ENCODE measurements around the gene ZNF462. TPM values are rescaled to one million over a fixed set of nuclear protein-coding genes. Genes with fewer than 3 reads are reported as not detected.

The ZNF462 gene
- total RNA-seq, 1 experiment from 2014 or later = 164 TPM

GRCh38 chr9:106911951-106912350, 49.0 kb downstream of the ZNF462 start:
- Histone ChIP-seq H3K23ac (ENCODE audit: insufficient read length, low read depth, low read length) (no peak overlapping the region), H4K20me1 (ENCODE audit: control insufficient read depth, insufficient read depth, insufficient read length) (no peaks in the 10 kb centered on the region), H3K56ac (ENCODE audit: insufficient read length, low read depth, low read length) (no peak overlapping the region), H4K5ac (ENCODE audit: insufficient read length, low read depth, low read length) (no peak overlapping the region), H2BK15ac (ENCODE audit: low read depth, low read length) (no peak overlapping the region), H2BK20ac (ENCODE audit: low read depth, low read length, poor library complexity, severe bottlenecking) (no peak overlapping the region), H3K27ac (ENCODE audit: insufficient read length, low read depth, low read length) (no peak overlapping the region), H3K4me1 (ENCODE audit: insufficient read depth, low read length) (peaks cover 19% of the 10 kb centered on the region), H3K9ac (ENCODE audit: extremely low read depth, insufficient read length, low read length) (no peak overlapping the region), H4K8ac (replicated peaks; ENCODE audit: insufficient read length, low read depth, low read length) (no peak overlapping the region), H2BK120ac (ENCODE audit: low read depth, low read length, poor library complexity, severe bottlenecking) (no peak overlapping the region), H2BK5ac (ENCODE audit: insufficient read length, low read length) (no peak overlapping the region), H3K27me3 (ENCODE audit: insufficient read depth, low read length) (no peaks in the 10 kb centered on the region), H3K79me2 (ENCODE audit: insufficient read depth, low read length) (peaks cover 40% of the 10 kb centered on the region), H3K4ac (ENCODE audit: low read depth, low read length) (no peak overlapping the region), H2BK12ac (ENCODE audit: insufficient read length, low read depth, low read length) (no peak overlapping the region), H3K9me3 (ENCODE audit: control insufficient read depth, low read depth, low read length) (no peaks in the 10 kb centered on the region), H3K23me2 (ENCODE audit: insufficient read length, low read depth, low read length, poor library complexity, severe bottlenecking) (no peaks in the 10 kb centered on the region), H3T11ph (ENCODE audit: low read length) (no peak overlapping the region), H3K4me2 (ENCODE audit: insufficient read depth, insufficient read length, low read length) (no peak overlapping the region), H2AFZ (ENCODE audit: low read length) (no peak overlapping the region), H2AK5ac (ENCODE audit: insufficient read length, low read length) (no peak overlapping the region), H3K14ac (ENCODE audit: insufficient read depth, low read length) (no peak overlapping the region), H3K18ac (ENCODE audit: insufficient read length, low read depth, low read length) (no peak overlapping the region), H3K79me1 (ENCODE audit: insufficient read depth, low read depth, low read length, poor library complexity, severe bottlenecking) (peaks cover 16% of the 10 kb centered on the region), H4K91ac (ENCODE audit: insufficient read length, low read depth, low read length) (no peak overlapping the region)
- H3K4me3 Mint-ChIP-seq = no peak overlapping the region
- WGBS (ENCODE audit: extremely low coverage, insufficient read length, low lambda C conversion rate) = no CpG with 5 or more reads among the region's 6 CpGs
- no peak for DNase-seq
- peaks cover 12 to 25% (median 14%) of the 10 kb centered on the region in 3 experiments; a peak in 6 of 7 replicates for H3K36me3 Mint-ChIP-seq (ENCODE audit: insufficient read depth in 1 of 3, low read depth in 3 of 3)
- H3K27me3 Mint-ChIP-seq (ENCODE audit: low read depth) = no peaks in the 10 kb centered on the region
- H3K4me1 Mint-ChIP-seq = peaks cover 57 to 58% of the 10 kb centered on the region in 2 experiments
- peaks cover 2% of the 10 kb centered on the region in 2 experiments; a peak in 1 of 5 replicates for H3K9me3 Mint-ChIP-seq
- H3K27ac Mint-ChIP-seq = 0 out of 7 replicates have a peak overlapping the region, but pooled peaks of 1 of the 3 experiments have one; percentile 57
- TF ChIP-seq, protein P1, sequence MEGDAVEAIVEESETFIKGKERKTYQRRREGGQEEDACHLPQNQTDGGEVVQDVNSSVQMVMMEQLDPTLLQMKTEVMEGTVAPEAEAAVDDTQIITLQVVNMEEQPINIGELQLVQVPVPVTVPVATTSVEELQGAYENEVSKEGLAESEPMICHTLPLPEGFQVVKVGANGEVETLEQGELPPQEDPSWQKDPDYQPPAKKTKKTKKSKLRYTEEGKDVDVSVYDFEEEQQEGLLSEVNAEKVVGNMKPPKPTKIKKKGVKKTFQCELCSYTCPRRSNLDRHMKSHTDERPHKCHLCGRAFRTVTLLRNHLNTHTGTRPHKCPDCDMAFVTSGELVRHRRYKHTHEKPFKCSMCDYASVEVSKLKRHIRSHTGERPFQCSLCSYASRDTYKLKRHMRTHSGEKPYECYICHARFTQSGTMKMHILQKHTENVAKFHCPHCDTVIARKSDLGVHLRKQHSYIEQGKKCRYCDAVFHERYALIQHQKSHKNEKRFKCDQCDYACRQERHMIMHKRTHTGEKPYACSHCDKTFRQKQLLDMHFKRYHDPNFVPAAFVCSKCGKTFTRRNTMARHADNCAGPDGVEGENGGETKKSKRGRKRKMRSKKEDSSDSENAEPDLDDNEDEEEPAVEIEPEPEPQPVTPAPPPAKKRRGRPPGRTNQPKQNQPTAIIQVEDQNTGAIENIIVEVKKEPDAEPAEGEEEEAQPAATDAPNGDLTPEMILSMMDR (conservative IDR thresholded peaks at IDR 0.05) = no peak
